GM18499 (cell line): Measurements from ENCODE around the gene AP3B1.
"Not testable (repeated sequence)": the region's sequence is repeated elsewhere in the genome, so short reads cannot be mapped to it uniquely, and the experiment has no call there.

Source experiments
- ATAC-seq: cut with Tn5 transposase; IDR thresholded peaks from one replicate; pipeline ENCODE4 v1.9.1; 2021; ENCODE audit warnings: moderate number of reproducible peaks; ENCODE audit not compliant: insufficient read depth, unreplicated experiment

The AP3B1 gene

GRCh38 chr5:78170335-78170734, 124.2 kb downstream of the AP3B1 start:
- ATAC-seq = not testable (repeated sequence)

- no peak for ATAC-seq
These were observed 132.1 kb downstream of the AP3B1 start for GRCh38 chr5:78162253-78162862.

GRCh38 chr5:78157001-78157400, 137.5 kb downstream of the AP3B1 start:
- no peak for ATAC-seq

GRCh38 chr5:78151594-78152271, 142.8 kb downstream of the AP3B1 start:
- no peak for ATAC-seq

GRCh38 chr5:78137290-78137689, 157.2 kb downstream of the AP3B1 start:
- no peak for ATAC-seq

- no peak for ATAC-seq
These were observed 161.1 kb downstream of the AP3B1 start for GRCh38 chr5:78133423-78133822.

GRCh38 chr5:78132507-78132906, 162.0 kb downstream of the AP3B1 start:
- ATAC-seq = no peak

GRCh38 chr5:78129597-78129996, 164.9 kb downstream of the AP3B1 start:
- no peak for ATAC-seq

- no peak for ATAC-seq
These were observed 166.6 kb downstream of the AP3B1 start for GRCh38 chr5:78127875-78128274.

GRCh38 chr5:78126536-78126935, 168.0 kb downstream of the AP3B1 start:
- no peak for ATAC-seq

- no peak for ATAC-seq
These were observed 178.3 kb downstream of the AP3B1 start for GRCh38 chr5:78116167-78116566.

- no peak for ATAC-seq
These were observed 180.7 kb downstream of the AP3B1 start for GRCh38 chr5:78113689-78114264.

GRCh38 chr5:78112931-78113330, 181.6 kb downstream of the AP3B1 start:
- ATAC-seq = no peak

GRCh38 chr5:78109891-78110324, 184.6 kb downstream of the AP3B1 start:
- no peak for ATAC-seq

- no peak for ATAC-seq
These were observed 185.9 kb downstream of the AP3B1 start for GRCh38 chr5:78108564-78108963.

- ATAC-seq = no peak
These were observed 191.1 kb downstream of the AP3B1 start for GRCh38 chr5:78103232-78103918.

- no peak for ATAC-seq
These were observed 192.0 kb downstream of the AP3B1 start for GRCh38 chr5:78102500-78102899.

GRCh38 chr5:78095125-78095524, 199.4 kb downstream of the AP3B1 start:
- ATAC-seq = no peak

GRCh38 chr5:78090002-78090401, 204.5 kb downstream of the AP3B1 start:
- ATAC-seq = no peak

- no peak for ATAC-seq
These were observed 215.6 kb downstream of the AP3B1 start for GRCh38 chr5:78078858-78079257.

- no peak for ATAC-seq
These were observed 217.0 kb downstream of the AP3B1 start for GRCh38 chr5:78077369-78078068.
